C4-2B (cell line): ENCODE results near the gene IL1RL2.

Source experiments
- H3K27ac ChIP-seq: fragments of 450-650 bp; 2 replicates; pipeline ENCODE4 v1.5.1; 2017
- CTCF ChIP-seq: fragments of 450-650 bp; conservative IDR thresholded peaks from 2 replicates; pipeline ENCODE4 v1.5.1; 2017; ENCODE audit warnings: mild to moderate bottlenecking
- ZFX ChIP-seq: fragments of 450-650 bp; IDR thresholded peaks from 2 replicates; pipeline ENCODE4 v1.6.1; 2017

Gene IL1RL2

GRCh38 chr2:102149243-102149642 is 37.6 kb upstream of the IL1RL2 start:
- TF ChIP-seq ZFX (no peak), CTCF (no peak)
- H3K27ac ChIP-seq: no peak overlapping the region

- H3K27ac ChIP-seq: no peak overlapping the region
- TF ChIP-seq ZFX: no peak
- no peak for TF ChIP-seq CTCF
Observed at GRCh38 chr2:102149644-102150455, 37.0 kb upstream of the IL1RL2 start.

GRCh38 chr2:102154364-102154763 is 32.5 kb upstream of the IL1RL2 start:
- no peak for TF ChIP-seq CTCF
- TF ChIP-seq ZFX: no peak

GRCh38 chr2:102154946-102155702 is 31.7 kb upstream of the IL1RL2 start:
- TF ChIP-seq CTCF: no peak
- TF ChIP-seq ZFX: no peak
- peak overlapping the region; percentile 26 for H3K27ac ChIP-seq

More at GRCh38 chr2:102154364-102154763, 32.5 kb upstream of the IL1RL2 start:
- no peak overlapping the region for H3K27ac ChIP-seq

- H3K27ac ChIP-seq: peak overlapping the region; percentile 26
- TF ChIP-seq ZFX: no peak
- TF ChIP-seq CTCF: no peak
Observed at GRCh38 chr2:102155703-102156515, 30.9 kb upstream of the IL1RL2 start.

GRCh38 chr2:102158011-102158755 is 28.6 kb upstream of the IL1RL2 start:
- TF ChIP-seq ZFX (no peak), CTCF (no peak)
- H3K27ac ChIP-seq: no peak overlapping the region
